Body of pancreas (tissue), 4 donors: ENCODE data around the gene ST6GALNAC3. TPM values are rescaled to one million over a fixed set of nuclear protein-coding genes. Genes with fewer than 3 reads are reported as not detected.

ENCODE experiments used
- ATAC-seq: fragments of 150-250 bp; one replicate; pipeline ENCODE4 v1.9.1; 2016
- DNase-seq, 4 donors: peaks; one replicate each; pipeline ENCODE4 v3.0.0-alpha.2; 2019
- H3K27ac ChIP-seq, 4 donors: fragments of 200-600 bp; sonication (generic); 1 replicate in 3 of 4; 2 replicates in 1 of 4; pipeline versions ENCODE4 v1.5.1 to v1.6.1; 2016 to 2019; ENCODE audit warnings: mild to moderate bottlenecking in 1 of 4, mixed read lengths in 1 of 4, moderate library complexity in 1 of 4
- H3K27me3 ChIP-seq, 2 donors: fragments of 200-600 bp; sonication (generic); one replicate each; pipeline ENCODE4 v1.6.0; 2016; ENCODE audit warnings: mild to moderate bottlenecking in 1 of 2
- H3K36me3 ChIP-seq, 2 donors: fragments of 200-600 bp; sonication (generic); replicated peaks in 1 of 2; 2 replicates each; pipeline ENCODE4 v1.5.1; 2016; ENCODE audit warnings: low read depth in 2 of 2; ENCODE audit not compliant: insufficient read depth in 1 of 2
- H3K4me1 ChIP-seq: fragments of 200-600 bp; sonication (generic); one replicate; pipeline ENCODE4 v1.6.0; 2016
- H3K4me3 ChIP-seq, 2 donors: fragments of 200-600 bp; sonication (generic); 1 replicate in 1 of 2; 2 replicates in 1 of 2; pipeline ENCODE4 v1.5.1; 2016 to 2019
- H3K9me3 ChIP-seq, 3 donors: fragments of 200-600 bp; sonication (generic); 1 replicate in 2 of 3; 2 replicates in 1 of 3; pipeline ENCODE4 v1.5.1; 2016
- POLR2A ChIP-seq, 3 donors: fragments of 450-650 bp; IDR thresholded peaks; one replicate each; pipeline ENCODE4 v1.6.1; 2016; ENCODE audit warnings: antibody characterized with exemption in 3 of 3, mild to moderate bottlenecking in 2 of 3
- WGBS, 2 donors: methylation state at CpG; one replicate each; pipeline ENCODE4 v1.1.5; 2017; 5-methylcytosine and 5-hydroxymethylcytosine counted together
- intact Hi-C: fragments of 100-400 bp; cut with DNase I; formaldehyde crosslinking; loops from one replicate; pipeline ENCODE4 v1.15.1; 2023
- total RNA-seq, 2 donors: library from RNA; depleted of rRNA; stranded (reverse); fragments of >200 nt; gene quantifications; one replicate each; pipeline ENCODE4 v1.1.0, GENCODE V29; 2016
- TF ChIP-seq, protein P1 (sequence below), 7 experiments: fragments of 450-650 bp in 4 of 7; fragments of 200-600 bp in 3 of 7; sonication (generic) in 3 of 7; IDR thresholded peaks; one replicate each; pipeline ENCODE4 v1.5.1; 2016 to 2019; ENCODE audit warnings: antibody characterized with exemption in 7 of 7

Gene ST6GALNAC3
- total RNA-seq, 2 donors from 2014 or later: 1.3 to 2.3 TPM

- Histone ChIP-seq H3K4me3 (no peak overlapping the region), H3K36me3 (no peaks in the 10 kb centered on the region), H3K27me3 (no peaks in the 10 kb centered on the region), H3K4me1 (no peaks in the 10 kb centered on the region), H3K9me3 (no peaks in the 10 kb centered on the region), H3K27ac (no peak overlapping the region)
- intact Hi-C loops: no loop called here
- 89 to 90% methylated on average over 7 of the region's 7 CpGs for WGBS, 2 donors
- TF ChIP-seq, protein P1, sequence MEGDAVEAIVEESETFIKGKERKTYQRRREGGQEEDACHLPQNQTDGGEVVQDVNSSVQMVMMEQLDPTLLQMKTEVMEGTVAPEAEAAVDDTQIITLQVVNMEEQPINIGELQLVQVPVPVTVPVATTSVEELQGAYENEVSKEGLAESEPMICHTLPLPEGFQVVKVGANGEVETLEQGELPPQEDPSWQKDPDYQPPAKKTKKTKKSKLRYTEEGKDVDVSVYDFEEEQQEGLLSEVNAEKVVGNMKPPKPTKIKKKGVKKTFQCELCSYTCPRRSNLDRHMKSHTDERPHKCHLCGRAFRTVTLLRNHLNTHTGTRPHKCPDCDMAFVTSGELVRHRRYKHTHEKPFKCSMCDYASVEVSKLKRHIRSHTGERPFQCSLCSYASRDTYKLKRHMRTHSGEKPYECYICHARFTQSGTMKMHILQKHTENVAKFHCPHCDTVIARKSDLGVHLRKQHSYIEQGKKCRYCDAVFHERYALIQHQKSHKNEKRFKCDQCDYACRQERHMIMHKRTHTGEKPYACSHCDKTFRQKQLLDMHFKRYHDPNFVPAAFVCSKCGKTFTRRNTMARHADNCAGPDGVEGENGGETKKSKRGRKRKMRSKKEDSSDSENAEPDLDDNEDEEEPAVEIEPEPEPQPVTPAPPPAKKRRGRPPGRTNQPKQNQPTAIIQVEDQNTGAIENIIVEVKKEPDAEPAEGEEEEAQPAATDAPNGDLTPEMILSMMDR (IDR thresholded peaks at IDR 0.05): no peak
- no peak for TF ChIP-seq POLR2A (IDR thresholded peaks at IDR 0.05)
- DNase-seq (no peak), ATAC-seq (no peak)
Observed at GRCh38 chr1:76124196-76124595, 49.6 kb downstream of the ST6GALNAC3 start.

- WGBS, 2 donors: 85 to 89% methylated on average over 3 of the region's 3 CpGs
- ATAC-seq: no peak
- no peaks in the 10 kb centered on the region for H3K36me3 ChIP-seq
- H3K4me3 ChIP-seq: no peak overlapping the region
- TF ChIP-seq POLR2A (IDR thresholded peaks at IDR 0.05): no peak
- TF ChIP-seq, protein P1 (IDR thresholded peaks at IDR 0.05): no peak
- no peaks in the 10 kb centered on the region for H3K27me3 ChIP-seq
- DNase-seq: no peak
- H3K4me1 ChIP-seq: no peaks in the 10 kb centered on the region
- no peak overlapping the region for H3K27ac ChIP-seq
- intact Hi-C loops: no loop called here
- no peaks in the 10 kb centered on the region for H3K9me3 ChIP-seq
Observed at GRCh38 chr1:76125473-76126219, 51.1 kb downstream of the ST6GALNAC3 start.

GRCh38 chr1:76128096-76128495 is 53.5 kb downstream of the ST6GALNAC3 start:
- Histone ChIP-seq H3K36me3 (no peaks in the 10 kb centered on the region), H3K4me3 (no peak overlapping the region), H3K9me3 (no peaks in the 10 kb centered on the region), H3K4me1 (no peaks in the 10 kb centered on the region), H3K27ac (no peak overlapping the region), H3K27me3 (no peaks in the 10 kb centered on the region)
- ATAC-seq (no peak), DNase-seq (no peak)
- TF ChIP-seq POLR2A (IDR thresholded peaks at IDR 0.05): no peak
- TF ChIP-seq, protein P1 (IDR thresholded peaks at IDR 0.05): no peak
- intact Hi-C loops: no loop called here
- 56 to 64% methylated on average over 5 of the region's 5 CpGs for WGBS, 2 donors

DNA sequence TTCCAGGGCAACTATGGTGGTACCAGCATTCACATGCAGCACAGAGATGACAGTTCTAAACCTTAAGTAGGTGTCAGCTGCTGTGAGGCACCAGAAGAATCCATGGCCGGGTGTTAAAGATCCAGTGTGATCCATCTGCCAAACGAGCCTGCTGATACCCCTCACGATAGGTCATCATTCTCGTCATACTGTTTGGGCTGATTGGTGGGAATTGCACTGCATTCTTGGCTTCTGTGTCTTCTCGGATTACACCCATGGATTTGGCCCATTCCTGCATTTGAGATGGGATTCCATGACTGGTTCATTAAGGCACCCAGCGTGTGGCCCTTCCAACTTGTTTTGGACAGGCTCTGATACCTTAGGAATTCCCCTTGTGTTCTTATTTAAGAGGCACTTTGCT is 55.2 kb downstream of the ST6GALNAC3 start:
- ATAC-seq (no peak), DNase-seq (no peak)
- Histone ChIP-seq H3K4me1 (no peaks in the 10 kb centered on the region), H3K27me3 (no peaks in the 10 kb centered on the region), H3K4me3 (no peak overlapping the region), H3K9me3 (no peaks in the 10 kb centered on the region), H3K36me3 (no peaks in the 10 kb centered on the region), H3K27ac (no peak overlapping the region)
- TF ChIP-seq, protein P1 (IDR thresholded peaks at IDR 0.05): no peak
- no peak for TF ChIP-seq POLR2A (IDR thresholded peaks at IDR 0.05)
- 71 to 72% methylated on average over 6 of the region's 6 CpGs for WGBS, 2 donors
- intact Hi-C loops: no loop called here

DNA sequence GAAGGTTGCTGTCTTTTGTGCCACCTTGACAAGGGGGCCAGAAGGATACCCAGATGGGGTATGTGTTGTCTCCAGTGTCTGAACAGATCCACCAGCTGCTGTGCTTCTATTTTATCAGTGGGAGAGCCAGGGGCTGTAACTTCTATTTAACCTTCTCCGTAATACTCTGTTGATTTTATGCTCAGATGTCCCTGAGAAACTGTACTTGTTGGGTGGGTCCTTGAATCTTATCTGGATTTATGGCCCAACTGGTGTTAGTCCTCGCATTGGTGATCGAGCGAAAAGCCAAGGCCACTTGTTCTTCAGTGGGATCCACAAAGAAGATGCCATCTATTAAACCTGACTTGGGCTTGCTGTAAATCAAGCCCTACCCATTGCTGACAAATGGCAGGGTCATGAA is 56.4 kb downstream of the ST6GALNAC3 start:
- H3K36me3 ChIP-seq: no peaks in the 10 kb centered on the region
- intact Hi-C loops: no loop called here
- DNase-seq (no peak), ATAC-seq (no peak)
- H3K27me3 ChIP-seq: no peaks in the 10 kb centered on the region
- no peaks in the 10 kb centered on the region for H3K4me1 ChIP-seq
- no peaks in the 10 kb centered on the region for H3K9me3 ChIP-seq
- no peak overlapping the region for H3K4me3 ChIP-seq
- WGBS, 2 donors: 84 to 89% methylated on average over 4 of the region's 4 CpGs
- H3K27ac ChIP-seq: no peak overlapping the region
- no peak for TF ChIP-seq POLR2A (IDR thresholded peaks at IDR 0.05)
- TF ChIP-seq, protein P1 (IDR thresholded peaks at IDR 0.05): no peak
